HG02610 (cell line): Measurements from ENCODE around the gene TMCO6.
"Not testable (repeated sequence)": the region's sequence is repeated elsewhere in the genome, so short reads cannot be mapped to it uniquely, and the experiment has no call there.

Source experiments
- ATAC-seq: cut with Tn5 transposase; IDR thresholded peaks from one replicate; pipeline ENCODE4 v1.9.1; 2021; ENCODE audit warnings: mild to moderate bottlenecking, moderate library complexity; ENCODE audit not compliant: unreplicated experiment

Gene TMCO6

DNA sequence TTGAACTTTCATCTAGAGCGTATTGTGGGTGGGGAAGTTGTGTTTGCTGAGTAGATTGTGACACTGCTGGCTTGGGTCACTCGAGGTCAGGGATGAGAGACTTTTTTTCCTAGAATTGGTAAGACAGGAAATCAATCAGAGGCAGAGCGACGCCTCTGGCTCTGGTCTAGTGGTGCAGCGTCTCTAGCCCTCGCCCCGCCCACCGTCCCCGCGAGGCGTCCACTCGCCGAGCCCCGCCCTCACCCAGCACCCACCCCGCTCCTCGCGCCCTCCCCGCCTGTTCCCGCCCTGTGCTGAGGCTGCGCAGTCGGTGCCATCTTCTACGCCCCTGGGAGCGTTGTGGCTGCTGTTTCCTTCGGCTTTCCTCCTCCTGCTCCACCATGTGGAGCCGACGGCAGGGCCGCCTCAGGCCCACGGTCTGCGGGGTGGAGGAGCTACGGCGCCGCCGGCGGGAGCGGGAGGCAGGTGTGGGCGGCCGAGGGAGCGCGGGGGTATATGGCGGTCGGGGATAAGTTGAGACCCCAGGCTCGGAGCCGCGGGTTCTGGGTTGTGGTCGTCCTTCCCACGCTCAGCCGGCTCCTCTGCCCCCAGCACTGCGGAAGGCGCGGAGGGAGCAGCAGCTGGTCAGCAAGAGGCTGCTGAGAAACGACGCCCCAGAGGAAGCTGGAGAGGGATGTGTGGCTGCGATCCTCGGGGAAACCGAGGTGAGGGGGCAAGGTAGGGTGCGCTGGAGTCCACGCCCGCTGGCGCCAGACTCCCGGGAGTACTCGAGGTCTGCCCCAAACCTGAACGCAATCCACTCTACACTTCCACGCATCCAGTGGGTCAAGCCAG, at the start of gene TMCO6:
TMCO6 (plus strand) TSS at position 304 of the 834 bp plus-strand sequence; CDS start at position 381, 77 bp downstream.
- ATAC-seq: peak; percentile 95

DNA sequence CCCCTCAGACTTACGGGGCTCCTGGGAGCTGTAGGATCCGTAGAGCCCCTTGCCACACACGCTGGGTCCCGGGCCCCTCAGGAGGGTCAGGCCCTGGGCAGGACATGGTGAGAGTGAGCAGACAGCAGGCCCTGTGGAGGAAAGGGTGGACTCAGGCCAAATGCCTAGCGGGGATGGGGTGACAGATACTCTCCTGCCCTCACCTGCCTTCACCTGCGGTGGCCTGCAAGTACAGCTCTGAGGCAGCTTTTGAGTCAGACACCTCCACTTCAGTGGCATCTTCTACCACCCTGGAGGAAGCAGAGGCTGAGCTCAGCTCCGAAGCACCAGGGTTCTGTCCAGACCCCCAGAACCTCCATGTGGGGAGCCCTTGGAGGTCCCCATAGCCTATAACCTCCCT, 48.4 kb upstream of the TMCO6 start:
- ATAC-seq: no peak

DNA sequence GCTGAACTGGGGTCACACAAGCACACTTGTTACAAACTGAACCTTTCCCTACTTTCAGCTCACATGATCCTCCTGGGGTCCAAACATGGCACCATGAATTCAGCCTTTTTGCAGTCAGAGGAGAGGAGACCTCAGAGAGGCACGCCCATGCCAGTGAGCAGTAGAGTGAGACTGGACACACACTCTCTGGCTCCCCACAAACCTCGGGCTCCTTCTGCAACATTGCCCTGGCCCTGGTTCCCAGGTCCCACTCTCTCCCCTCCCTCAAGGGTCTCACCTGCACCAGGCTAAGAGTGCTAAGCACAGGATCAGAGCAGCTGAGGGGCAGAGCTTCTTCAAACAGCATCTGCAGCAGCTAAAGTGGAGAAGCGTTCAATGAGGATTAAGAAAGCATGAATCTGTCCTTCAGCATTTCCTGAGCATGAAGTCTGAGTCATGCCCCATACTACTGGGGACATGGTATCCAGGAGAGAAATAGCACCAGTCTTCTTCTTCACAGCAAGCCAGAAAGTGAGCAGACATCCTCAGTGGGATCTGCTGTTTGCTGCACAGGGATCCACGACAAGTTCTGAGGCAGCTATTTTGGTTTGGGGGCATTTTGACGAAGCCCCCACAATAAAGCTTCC, 47.4 kb upstream of the TMCO6 start:
- ATAC-seq: no peak

DNA sequence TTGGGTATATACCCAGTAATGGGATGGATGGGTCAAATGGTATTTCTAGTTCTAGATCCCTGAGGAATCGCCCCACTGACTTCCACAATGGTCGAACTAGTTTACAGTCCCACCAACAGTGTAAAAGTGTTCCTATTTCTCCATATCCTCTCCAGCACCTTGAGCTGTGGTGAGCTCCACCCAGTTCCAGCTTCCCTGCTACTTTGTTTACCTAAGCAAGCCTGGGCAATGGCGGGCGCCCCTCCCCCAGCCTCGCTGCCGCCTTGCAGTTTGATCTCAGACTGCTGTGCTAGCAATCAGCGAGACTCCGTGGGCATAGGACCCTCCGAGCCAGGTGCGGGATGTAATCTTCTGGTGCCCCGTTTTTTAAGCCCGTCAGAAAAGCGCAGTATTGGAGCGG, 46.2 kb upstream of the TMCO6 start:
- ATAC-seq: not testable (repeated sequence)

DNA sequence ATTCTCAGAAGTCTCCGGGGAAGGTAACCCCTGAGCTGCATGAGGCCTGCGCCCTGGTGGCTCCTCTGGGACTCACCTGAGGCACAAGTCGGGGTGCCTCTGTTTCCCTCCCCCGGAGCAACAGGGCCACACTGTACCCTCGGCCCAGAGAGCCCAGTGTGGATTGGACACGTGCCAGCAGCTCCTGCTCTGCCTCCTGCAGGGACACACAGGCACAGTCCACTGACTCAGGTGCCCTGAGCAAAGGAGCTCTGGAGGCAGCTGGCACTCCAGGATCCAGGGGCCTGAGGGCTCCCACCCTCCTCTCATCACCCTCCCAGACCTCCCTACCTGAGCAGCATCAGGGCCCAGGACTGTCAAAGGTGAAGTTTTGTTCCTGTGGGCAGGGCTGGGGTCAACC, 45.1 kb upstream of the TMCO6 start:
- no peak for ATAC-seq

- ATAC-seq: no peak
These were observed 43.5 kb upstream of the TMCO6 start for GRCh38 chr5:140595538-140596300.

GRCh38 chr5:140596321-140596741, 42.9 kb upstream of the TMCO6 start:
- ATAC-seq: no peak

DNA sequence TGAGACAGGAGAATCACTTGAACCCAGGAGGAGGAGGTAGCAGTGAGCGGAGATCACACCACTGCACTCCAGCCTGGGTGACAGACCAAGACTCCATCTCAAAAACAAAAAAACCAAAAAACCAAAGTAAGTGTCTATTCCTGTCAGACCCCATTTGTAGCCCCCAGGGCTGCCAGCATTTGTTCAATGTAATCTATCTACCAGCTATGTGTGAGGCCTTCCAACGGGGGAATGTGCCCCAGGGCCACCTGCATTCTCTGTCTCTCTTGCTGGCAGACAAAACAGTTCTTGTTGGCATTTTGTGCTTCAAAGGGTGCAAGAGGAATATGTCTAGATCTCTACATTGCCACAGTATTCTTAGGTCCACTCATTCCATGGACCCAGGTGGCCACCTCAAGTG, 40.4 kb upstream of the TMCO6 start:
- ATAC-seq: no peak

DNA sequence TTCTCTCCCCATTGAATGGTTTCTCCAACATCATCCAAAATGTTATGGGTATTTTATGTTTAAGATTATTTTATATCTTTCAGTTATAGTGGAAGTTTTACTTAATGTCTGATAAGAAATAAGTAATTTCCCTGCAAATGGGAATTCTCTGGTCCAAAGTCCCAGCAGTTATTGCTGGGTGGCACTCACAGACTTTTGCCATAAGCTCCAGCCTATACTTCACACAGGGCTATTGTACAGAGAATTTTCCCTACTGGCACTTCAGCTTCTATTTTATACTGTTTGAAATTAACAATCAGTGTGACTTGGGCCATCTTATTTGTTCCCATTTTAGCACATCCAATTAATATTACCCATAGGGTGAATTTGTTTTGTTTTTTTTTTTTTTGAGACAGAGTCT, 39.2 kb upstream of the TMCO6 start:
- no peak for ATAC-seq

DNA sequence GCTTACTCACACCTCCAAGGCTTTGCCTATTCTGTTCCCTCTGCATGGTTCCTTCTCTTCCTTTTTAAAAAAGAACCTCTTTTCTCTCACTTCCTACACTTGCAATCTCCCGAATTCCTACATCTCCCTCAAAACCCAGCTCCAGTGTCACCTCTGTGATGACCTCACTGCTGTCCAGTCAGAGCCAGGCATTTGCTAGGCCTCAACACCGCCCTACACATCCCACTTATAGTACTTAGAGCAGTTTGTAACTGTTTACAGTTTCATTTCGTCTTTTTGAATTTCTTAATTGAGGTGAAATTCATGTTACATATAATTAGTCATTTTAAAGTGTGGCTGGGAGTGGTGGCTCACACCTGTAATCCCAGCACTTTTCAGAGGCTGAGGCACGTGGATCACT, 37.1 kb upstream of the TMCO6 start:
- no peak for ATAC-seq

DNA sequence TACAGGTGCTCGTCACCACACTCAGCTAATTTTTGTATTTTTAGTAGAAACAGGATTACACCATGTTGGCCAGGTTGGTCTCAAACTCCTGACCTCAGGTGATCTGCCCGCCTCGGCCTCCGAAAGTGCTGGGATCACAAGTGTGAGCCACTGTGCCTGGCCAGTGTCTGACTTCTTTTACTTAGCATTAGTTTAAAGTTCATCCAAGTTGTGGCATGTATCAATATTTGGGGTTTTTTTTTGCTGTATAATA, 35.9 kb upstream of the TMCO6 start:
- ATAC-seq: not testable (repeated sequence)

GRCh38 chr5:140603734-140604133, 35.5 kb upstream of the TMCO6 start:
- ATAC-seq: no peak

GRCh38 chr5:140605879-140606278, 33.4 kb upstream of the TMCO6 start:
- no peak for ATAC-seq

GRCh38 chr5:140607031-140607430, 32.2 kb upstream of the TMCO6 start:
- no peak for ATAC-seq

- ATAC-seq: no peak
These were observed 30.5 kb upstream of the TMCO6 start for GRCh38 chr5:140608722-140609121.

DNA sequence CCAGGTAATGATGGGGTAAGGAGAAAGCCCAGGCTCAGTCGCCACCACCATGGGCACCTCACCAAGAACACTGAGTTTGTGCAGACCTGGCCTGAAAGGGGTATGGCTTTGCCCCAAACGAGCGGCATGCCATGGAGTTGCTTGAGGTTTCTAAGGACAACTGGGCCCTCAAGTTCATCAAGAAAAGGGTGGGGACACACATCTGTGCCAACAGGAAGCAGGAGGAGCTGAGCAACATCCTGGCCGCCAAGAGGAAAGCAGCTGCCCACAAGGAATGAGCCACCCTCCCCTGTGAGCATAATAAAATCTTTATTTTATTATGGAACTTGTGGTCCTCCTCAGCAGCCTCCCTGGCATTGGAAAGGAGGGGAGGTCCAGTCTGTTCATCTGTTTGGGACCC, 30.1 kb upstream of the TMCO6 start:
- no peak for ATAC-seq

- ATAC-seq: no peak
These were observed 28.2 kb upstream of the TMCO6 start for GRCh38 chr5:140611020-140611521.

GRCh38 chr5:140622301-140622700, 16.9 kb upstream of the TMCO6 start:
- ATAC-seq: no peak

DNA sequence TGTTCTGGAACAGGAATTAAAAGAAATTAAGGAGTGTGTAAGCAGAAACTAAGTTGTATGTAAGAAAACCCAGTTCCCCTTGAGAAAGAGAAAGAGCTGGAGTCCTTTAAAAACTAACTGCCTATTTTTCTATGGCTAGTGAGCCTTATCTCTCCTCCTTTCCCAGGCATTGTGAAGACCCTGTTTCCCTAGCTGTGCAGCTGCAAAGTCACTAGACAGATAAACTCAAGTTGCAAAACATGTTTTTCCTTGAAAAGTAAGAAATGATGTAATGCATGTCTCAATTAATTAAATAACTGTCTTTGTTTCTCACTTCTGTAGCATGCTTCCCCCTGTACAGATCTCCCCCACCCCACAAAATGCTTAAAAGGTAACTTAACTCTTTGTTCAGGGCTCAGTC, 16.2 kb upstream of the TMCO6 start:
- not testable (repeated sequence) for ATAC-seq

DNA sequence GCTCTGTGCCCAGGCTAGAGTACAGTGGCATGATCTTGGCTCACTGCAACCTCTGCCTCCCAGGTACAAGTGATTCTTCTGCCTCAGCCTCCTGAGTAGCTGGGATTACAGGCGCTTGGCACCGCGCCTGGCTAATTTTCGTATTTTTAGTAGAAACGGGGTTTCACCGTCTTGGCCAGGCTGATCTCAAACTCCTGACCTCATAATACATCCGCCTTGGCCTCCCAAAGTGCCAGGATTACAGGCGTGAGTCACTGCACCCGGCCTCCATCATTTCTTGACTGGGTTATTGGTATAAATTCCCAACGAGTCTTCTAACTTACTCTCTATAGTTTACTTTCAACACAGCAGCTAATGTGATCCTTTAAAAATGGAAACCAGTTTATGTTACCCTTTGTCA, 14.4 kb upstream of the TMCO6 start:
- not testable (repeated sequence) for ATAC-seq

- ATAC-seq: no peak
These were observed 11.3 kb upstream of the TMCO6 start for GRCh38 chr5:140627972-140628371.

GRCh38 chr5:140628711-140629110, 10.5 kb upstream of the TMCO6 start:
- no peak for ATAC-seq
